ENCODE results near the gene GTPBP3.
"Not testable (repeated sequence)": the region's sequence is repeated elsewhere in the genome, so short reads cannot be mapped to it uniquely, and the experiment has no call there.

The GTPBP3 gene

DNA sequence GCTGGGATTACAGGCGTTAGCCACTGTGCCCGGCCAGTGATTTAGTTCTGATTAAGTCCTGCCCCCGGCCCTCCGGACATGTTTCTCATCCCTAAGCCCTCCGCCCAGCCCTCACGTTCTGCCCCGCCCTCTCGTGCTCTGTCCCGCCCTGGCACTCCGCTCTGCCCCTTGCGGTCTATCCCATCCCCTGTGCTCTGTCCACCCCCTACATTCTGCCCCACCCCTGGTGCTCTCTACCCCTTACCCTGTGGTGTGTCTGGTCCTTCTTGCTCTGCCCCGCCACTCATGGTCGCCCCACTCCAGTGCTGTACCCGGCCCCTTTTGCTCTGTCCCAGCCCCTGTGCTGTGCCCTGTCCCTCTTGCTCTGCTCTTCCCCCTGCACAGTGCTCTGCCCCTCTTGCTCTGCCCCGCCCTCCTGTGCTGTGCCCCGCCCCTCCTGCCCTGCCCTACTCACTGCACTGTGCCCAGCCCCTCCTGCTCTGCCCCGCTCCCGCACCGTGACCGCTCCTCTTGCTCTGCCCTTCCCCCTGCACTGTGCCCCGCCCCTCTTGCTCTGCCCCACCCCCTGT is 3.0 kb downstream of the GTPBP3 start:
- DNase-seq = no peak

- DNase-seq = no peak
Observed at GRCh38 chr19:17340871-17341357, 3.6 kb downstream of the GTPBP3 start.

GRCh38 chr19:17341386-17341785 is 4.0 kb downstream of the GTPBP3 start:
- DNase-seq = no peak

DNA sequence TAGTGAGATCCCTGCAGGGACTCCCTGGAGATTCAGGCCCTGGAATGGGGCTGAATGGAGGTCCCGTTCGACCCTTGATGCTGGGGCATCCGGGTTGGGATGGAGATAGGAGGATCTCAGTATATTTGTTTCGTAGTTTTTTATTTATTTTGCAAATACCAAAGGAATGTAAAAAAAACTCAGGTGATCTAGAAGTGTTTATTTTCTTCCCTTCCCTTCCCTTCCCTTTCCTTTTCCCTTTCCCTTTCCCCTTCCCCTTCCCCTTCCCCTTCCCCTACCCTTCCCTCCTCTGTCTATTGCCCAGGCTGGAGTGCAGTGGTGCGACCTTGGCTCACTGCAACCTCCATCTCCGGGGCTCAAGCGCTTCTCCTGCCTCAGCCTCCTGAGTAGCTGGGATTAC is 4.5 kb downstream of the GTPBP3 start:
- DNase-seq = no peak

GRCh38 chr19:17346109-17346671 is 8.8 kb downstream of the GTPBP3 start:
- peak in 40 of 56 donors; percentile 10 to 79 (median 40) for DNase-seq

DNA sequence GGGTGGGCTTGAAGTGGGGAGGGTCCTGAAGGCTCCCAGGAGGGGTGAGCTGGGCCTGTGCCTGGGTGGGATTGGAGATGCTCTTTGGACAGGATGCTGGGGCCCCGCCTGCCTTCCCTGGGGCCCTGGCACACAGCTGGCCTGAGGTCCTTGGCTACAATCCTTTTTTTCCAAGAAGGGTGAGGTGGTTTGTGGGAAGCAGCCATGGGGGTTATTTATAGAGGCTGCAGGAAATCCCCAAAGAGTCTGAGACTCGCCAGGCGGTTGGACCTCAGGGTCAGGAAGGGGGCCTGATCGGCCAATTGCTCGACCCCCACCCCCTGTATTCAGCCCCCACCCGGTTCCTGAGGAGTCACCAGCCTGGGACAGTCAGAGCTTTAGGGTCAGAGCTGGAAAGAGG is 10.0 kb downstream of the GTPBP3 start:
- no peak for DNase-seq

DNA sequence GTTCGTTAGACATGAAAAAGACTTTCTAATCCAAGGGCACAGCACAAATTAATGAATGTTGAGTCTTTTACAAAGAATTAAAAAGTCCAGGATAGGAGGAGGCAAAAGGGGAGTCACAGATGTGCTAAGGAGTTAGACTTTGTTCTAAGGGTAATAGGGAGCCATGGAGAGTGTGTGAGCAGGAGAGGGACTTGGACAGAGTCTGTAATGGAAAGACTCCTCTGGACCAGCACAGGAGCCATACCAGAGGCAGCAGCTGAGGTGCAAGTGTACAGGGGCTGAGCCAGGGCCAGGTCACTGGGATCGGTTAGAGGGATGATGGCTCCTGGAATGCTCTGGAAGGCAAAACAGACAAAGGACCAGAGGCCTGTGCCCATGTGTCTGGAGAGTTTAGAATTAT is 10.5 kb downstream of the GTPBP3 start:
- DNase-seq = no peak

GRCh38 chr19:17348700-17349099 is 11.3 kb downstream of the GTPBP3 start:
- peak in 3 of 56 donors; percentile 10 to 22 (median 18) for DNase-seq

- no peak for DNase-seq
Observed at GRCh38 chr19:17351815-17352435, 14.6 kb downstream of the GTPBP3 start.

- peak in 2 of 56 donors; percentile 20 to 21 for DNase-seq
Observed at GRCh38 chr19:17352608-17353280, 15.4 kb downstream of the GTPBP3 start.

DNA sequence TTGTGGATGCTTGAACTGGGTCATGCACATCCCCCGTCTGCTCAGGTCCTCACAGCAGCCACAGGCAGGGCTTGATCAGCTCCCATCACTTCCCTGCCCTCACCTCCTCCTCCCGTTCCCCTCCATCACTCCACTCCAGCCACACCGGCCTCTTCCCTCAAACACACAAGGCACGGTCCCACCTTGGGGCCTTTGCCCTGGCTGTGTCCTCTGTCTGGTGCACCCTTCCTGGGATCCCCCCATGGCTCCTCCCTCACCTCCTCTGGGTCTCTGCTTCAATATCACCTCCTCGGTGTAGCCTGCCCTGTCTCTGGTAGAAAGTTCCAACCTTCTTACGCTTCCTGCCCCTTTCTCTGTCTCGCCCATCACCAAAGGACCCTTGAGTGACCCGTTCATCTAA is 16.0 kb downstream of the GTPBP3 start:
- no peak for DNase-seq

- DNase-seq = no peak
Observed at GRCh38 chr19:17357078-17357666, 19.8 kb downstream of the GTPBP3 start.

DNA sequence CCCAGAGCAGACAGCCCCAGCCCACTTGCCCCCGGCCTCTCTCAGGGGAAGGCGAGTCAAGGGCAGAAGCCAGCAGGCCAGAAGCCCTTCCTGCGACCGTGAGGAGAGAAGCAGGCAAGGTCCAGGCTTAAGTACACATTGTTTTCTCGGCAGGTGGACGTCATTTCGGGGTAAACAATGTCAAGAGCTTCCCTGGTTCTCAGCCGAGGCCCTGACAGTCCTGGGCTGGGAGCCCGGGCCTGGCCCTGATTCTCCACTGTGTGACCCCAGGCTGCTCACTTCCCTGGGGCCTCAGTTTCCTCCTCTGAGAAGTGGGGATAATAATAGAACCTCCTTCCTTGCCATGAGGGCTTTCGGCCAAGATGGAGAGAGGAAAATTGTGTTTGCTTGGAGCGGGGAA is 20.4 kb downstream of the GTPBP3 start:
- DNase-seq = no peak

- DNase-seq = no peak
Observed at GRCh38 chr19:17358395-17358794, 21.0 kb downstream of the GTPBP3 start.

DNA sequence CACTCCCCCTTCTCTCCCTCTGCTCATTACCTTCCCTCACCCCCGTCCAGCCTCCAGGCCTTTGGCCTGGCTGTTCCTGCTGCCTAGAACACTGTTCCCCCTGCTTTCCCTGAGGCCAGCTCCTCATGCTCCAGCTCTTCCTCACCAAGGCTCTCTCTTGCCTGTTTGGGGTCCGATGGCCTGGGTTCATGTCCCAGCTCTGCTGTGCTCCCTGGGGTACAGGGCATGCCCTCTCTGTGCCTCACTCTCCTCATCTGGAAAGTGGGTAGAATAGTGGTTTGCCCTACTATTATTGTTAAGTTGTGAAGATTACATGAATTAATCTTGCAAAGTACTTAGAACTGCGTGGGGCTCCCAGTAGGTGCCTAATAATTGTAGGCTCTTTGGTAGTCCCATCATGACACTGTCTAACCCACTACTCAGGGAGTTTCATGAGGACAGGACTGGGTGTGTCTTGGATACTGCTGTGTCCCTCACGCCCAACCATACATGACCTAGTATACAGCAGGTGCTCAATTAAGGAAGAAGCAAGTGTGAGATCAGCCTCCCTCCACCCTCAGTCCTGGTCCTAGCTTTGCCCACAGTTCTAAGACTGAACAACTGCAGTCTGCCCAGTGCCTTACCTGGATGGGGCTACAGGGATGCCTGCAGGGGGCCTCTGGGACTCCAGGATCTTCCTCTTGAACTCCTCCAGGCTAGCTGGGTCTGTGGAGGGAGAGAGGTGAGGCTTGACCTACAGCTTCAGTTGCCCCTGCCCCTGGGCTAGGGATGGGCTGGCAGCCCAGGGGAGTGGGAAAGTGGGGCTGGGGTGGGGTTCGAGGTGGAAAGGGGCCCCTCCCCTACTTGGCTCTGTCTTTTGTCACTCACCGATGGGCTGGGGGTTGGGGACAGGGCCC is 22.8 kb downstream of the GTPBP3 start:
- DNase-seq = no peak

- not testable (repeated sequence) for DNase-seq
Observed at GRCh38 chr19:17363852-17364605, 26.7 kb downstream of the GTPBP3 start.

DNA sequence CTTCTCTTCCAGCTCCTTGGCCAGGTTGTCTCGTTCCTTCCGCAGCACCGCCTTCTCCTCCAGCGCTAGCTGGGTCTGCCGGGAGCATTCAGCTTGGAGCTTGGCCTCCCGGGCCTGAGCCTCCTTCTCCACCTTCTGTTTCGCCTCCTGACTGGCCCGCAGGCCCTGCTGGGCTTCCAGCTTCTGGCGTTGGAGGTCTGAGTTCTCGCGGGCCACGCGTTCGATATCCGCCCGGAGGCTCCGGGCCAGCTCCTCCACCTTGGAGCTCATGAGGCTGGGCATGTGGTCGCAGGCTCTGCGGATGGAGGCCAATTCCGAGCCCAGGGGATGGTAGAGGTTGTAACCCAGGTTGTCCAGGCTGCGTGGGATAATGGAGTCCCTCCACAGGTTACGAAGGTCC is 28.0 kb downstream of the GTPBP3 start:
- no peak for DNase-seq

GRCh38 chr19:17370026-17370587 is 32.8 kb downstream of the GTPBP3 start:
- peak in 10 of 56 donors; percentile 1 to 50 (median 24) for DNase-seq

DNA sequence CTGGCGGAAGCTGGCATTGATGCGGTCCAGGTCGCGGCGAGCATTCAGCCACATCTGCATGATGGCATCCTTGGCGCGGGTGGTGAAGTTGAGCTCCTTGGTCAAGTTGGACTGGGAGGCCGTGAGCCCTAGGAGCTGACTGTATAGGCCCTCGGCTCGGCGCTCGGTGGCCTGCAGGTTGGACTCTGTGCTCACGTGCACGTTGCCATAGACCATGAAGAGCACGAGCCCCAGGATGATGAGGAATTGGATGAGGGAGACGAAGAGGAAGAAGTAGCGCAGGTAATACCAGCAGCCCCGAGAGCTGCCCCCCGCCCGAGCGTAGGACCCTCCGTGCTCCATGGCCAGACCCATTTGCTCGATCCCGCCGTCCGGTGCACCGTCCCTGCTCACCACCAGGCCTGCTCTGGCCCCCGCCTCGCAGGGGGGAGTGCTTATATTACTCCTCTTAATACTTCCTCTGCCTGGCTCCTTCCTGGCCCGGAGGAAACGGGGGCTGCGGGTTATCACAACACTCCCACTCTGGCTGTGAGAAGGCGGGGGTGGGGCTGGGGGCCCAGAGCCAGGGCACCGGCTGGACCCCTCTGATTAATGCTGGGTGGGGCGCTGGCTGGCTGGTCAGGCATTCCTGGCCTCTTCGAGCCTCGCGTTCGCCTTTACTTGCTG is 39.7 kb downstream of the GTPBP3 start, which contains the start of gene PLVAP:
TSS of gene PLVAP (minus strand) at position 408 of the 666 bp plus-strand sequence. CDS start at position 354, 54 bp downstream.
- DNase-seq = peak in 1 of 56 donors; percentile 9

Data from amygdala (tissue), 56 donors.